GM19372 (cell line): ENCODE results near the gene GPER1.

Experiments
- ATAC-seq: cut with Tn5 transposase; IDR thresholded peaks from one replicate; pipeline ENCODE4 v1.9.1; 2021; ENCODE audit warnings: mild to moderate bottlenecking, low read depth, moderate library complexity; ENCODE audit not compliant: unreplicated experiment

GPER1 gene

DNA sequence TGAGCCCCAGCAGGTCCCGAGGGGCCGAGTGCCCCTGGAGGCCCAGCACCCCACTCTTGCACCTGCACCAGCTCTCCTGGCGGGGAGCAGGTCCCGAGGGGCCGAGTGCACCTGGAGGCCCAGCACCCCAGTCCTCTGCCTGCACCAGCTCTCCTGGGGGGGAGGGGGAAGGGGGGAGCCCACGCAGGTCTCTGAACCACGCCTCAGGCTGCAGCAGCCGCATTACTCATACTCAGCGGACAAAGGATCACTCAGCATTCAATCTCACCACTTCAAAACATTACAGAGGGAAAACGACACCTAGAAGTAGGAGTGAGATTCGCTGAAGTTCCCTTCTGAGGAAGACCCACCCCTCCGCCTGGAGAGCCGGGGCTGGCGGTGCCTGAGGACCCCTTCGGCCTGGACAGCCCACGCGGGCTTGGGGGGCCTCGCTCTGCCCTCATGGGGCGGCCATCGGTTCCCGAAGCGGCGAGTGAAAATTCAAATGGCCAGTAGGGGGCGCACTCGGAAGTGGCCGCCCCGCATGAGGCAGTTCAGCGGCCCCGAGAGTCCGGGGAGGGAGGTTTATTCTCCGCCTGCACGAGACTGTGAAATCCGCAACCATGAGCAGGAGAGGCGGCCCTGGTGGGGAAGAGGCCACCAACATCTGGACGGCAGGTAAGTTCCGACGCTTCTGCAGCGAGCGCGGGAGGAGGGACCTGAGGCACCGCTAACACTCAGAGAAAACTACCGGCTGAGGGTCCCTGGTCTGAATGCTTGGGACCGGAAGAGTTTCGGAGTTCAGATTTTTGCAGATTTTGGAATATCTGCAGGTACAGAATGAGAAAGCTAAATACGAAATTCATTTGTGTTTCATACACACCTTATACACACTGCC is 1.1 kb upstream of the GPER1 start:
- ATAC-seq = peak; percentile 78

DNA sequence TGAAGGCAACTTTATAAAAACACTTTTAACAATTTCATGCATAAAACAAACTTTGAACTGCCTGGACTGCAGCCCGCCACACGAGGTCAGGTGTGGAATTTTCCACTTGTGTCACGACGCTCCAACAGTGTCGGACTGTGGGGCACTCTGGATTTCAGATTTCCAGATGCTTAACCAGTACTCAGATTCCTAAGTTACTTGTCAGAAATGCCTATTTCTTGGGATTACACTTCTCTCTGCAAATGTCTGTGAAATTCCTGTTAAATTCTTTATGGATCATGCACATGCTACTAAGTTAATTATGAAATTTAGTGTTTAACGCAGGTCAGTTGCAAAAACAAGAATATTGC is 473 bp upstream of the GPER1 start:
- no peak for ATAC-seq

DNA sequence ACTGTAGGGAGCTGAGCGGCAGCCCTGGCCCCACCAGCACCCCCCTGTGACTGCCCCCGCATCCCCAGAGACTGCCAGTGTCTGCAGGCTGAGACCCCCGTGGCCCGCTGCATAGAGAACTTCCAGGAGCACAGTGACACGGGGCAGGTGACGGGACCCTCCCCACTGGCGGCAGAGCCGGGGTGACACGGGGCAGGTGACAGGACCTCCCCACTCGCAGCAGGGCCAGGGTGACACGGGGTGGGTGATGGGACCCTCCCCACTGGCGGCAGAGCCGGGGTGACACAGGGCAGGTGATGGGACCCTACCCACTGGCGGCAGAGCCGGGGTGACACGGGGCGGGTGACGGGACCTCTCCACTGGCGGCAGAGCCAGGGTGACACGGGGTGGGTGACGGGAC is 2.3 kb downstream of the GPER1 start:
- ATAC-seq = no peak

DNA sequence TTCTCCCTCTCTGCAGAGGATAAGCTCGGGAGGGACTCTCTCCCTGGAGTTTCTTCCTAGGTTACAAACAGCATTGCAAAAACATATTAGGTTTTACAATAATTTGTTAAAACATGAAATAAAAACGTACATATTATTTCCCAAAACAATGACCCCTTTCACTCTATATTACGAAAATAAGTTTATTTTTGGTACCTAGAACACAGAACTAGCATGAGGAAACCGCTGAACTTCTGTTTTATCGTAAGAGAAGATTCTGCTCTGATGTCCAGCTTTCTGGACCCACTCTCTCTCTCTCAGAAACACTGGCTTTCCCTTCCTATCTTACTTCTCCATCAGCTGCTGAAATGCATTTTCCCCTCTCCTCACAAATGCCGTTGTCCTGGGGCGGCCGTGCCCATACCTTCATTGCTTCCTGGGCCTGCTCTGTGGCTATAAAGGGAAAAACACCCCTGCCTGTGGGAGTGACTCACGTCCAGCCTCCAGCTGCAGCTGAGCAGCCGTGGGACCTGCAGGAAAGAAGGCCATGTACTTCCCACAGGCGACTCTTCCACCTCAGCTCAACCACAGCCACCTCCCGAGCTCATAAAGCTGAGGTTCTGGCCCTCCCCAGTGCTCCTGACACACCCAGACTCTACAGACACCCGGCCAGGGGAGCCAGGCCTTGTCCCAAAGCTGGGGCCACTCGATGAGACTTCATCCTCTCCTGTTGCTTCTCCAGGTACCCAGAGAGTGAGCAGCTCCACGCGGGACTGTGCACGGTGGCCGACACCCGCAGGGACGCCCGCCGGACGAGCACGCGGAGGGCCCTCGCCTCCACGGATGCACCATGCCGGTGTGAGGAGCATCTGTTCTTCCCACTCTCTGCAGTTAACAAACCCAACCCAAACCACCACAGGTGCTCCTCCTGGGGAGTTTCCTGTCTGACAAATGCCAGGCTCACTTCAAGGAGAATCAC is 3.1 kb downstream of the GPER1 start:
- ATAC-seq = no peak

DNA sequence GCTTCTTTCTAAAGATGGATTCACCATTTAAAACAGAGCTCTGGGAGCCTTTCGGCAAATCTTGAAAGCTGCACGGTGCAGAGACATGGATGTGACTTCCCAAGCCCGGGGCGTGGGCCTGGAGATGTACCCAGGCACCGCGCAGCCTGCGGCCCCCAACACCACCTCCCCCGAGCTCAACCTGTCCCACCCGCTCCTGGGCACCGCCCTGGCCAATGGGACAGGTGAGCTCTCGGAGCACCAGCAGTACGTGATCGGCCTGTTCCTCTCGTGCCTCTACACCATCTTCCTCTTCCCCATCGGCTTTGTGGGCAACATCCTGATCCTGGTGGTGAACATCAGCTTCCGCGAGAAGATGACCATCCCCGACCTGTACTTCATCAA is 3.7 kb downstream of the GPER1 start:
- ATAC-seq = no peak

DNA sequence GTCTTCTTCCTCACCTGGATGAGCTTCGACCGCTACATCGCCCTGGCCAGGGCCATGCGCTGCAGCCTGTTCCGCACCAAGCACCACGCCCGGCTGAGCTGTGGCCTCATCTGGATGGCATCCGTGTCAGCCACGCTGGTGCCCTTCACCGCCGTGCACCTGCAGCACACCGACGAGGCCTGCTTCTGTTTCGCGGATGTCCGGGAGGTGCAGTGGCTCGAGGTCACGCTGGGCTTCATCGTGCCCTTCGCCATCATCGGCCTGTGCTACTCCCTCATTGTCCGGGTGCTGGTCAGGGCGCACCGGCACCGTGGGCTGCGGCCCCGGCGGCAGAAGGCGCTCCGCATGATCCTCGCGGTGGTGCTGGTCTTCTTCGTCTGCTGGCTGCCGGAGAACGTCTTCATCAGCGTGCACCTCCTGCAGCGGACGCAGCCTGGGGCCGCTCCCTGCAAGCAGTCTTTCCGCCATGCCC is 4.3 kb downstream of the GPER1 start:
- no peak for ATAC-seq

DNA sequence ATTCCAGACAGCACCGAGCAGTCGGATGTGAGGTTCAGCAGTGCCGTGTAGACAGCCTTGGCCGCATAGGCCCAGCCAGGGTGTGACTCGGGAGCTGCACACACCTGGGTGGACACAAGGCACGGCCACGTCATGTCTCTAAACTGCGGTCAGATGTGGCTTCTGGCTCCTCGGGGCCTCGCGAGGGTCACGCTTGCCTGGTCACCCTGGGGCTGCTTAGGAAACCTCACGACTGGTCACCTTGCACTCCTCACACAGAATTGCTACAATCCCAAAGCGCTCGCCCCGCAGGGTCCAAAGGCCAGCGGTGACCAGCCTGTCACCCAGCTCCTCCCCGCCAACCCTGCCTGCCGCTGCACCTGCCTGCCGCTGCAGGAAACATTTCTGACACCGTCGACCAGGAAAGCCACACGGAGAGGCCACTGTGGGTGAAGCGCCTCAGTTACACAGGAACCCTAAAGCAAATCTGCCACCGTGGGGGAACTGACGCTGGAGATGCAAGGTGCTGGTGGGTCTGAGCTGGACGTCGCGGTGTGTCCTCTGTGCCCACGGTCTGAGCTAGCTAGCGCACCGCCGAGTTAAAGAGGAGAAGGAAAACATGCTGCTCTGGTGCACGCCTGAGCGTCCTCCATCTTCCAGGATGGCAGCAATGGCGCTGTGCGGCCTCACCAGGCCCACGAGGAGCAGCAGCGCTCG is 5.0 kb downstream of the GPER1 start:
- no peak for ATAC-seq

DNA sequence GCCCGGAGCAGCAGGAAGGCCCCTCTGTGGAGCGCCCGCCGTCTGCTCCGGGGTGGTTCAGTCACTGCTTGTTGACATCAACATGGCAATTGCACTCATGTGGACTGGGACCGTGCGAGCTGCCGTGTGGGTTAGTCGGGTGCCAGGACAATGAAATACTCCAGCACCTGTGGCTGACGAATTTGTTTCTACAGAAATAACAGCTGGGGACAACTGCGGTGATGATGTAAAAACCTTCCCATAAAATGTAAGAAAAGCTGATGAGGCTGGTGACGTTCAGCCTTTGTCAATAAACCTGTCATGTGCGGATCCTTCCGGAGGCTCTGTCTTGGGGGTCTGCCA is 5.6 kb downstream of the GPER1 start:
- no peak for ATAC-seq

DNA sequence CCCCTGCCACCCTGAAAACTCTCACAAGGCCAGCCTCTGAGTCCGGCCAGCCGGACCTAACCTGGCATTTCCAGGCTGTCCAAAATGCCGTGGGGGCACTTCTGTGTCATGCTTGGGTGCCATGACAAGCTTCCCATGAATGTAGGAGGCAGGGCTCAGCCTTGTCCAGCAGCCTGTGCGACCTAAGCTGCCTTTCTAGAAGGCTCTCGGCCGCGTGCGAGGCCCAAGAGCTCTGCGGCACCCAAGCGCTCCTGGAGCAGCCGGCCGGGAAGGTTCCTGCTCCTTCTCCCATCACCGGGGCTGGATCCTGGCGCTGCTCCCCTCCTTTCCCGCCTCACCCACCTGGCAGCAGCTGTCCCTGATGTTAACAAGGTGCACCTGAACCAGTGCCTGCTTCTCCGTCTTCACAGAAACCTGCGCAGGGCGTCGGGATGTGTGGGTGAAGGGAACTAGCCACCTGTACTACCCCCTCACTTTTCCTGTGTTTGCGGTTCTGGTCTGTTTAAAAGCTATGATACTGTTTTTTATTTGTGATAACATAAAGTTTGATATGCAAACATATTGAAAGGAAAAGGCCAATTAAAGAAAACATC is 6.1 kb downstream of the GPER1 start:
- ATAC-seq = no peak

DNA sequence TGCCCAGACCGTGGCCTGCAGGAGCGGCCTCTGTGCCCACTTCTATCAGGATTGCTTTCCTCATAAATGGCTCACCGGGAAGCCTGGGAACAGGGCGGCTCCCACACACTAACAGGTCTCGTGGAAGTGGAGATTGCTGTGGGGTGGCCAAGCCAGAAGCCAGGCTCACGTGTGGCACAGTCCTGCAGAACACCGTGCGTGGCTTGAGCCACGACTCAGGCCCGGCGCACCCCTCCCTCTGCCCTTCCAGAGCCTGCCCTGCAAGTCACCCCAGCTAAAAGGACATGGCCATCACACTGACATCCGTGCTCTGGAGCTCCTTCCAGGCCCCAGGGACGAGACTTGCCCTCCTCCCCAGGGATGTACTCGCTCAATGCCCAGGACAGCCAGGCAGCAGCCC is 7.0 kb downstream of the GPER1 start:
- ATAC-seq = no peak

DNA sequence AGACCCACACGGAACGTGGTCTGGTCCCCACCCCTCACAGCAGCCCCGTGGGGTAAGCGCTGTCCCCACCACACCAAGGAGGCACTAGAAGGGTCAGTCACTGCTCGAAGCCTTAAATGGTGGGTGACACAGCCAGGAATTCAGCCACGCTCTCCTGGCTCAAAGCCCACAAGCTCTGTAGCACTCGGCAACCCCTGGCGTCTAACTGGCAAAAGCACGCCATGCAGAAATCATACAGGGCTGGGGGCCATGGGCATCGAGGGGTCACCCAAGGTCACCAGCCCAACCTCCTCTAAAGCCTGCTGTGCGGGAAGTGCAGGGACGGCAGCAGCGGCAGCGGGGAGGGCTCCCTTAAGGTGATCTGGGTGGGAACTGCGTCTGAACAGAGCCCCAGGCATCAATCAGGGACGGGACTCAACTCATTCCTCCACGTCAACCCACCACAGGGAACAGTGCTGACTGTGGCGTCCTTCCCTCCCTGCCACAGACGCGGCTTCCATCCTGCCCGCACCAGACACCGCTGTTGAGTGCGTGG is 7.8 kb downstream of the GPER1 start:
- ATAC-seq = no peak

DNA sequence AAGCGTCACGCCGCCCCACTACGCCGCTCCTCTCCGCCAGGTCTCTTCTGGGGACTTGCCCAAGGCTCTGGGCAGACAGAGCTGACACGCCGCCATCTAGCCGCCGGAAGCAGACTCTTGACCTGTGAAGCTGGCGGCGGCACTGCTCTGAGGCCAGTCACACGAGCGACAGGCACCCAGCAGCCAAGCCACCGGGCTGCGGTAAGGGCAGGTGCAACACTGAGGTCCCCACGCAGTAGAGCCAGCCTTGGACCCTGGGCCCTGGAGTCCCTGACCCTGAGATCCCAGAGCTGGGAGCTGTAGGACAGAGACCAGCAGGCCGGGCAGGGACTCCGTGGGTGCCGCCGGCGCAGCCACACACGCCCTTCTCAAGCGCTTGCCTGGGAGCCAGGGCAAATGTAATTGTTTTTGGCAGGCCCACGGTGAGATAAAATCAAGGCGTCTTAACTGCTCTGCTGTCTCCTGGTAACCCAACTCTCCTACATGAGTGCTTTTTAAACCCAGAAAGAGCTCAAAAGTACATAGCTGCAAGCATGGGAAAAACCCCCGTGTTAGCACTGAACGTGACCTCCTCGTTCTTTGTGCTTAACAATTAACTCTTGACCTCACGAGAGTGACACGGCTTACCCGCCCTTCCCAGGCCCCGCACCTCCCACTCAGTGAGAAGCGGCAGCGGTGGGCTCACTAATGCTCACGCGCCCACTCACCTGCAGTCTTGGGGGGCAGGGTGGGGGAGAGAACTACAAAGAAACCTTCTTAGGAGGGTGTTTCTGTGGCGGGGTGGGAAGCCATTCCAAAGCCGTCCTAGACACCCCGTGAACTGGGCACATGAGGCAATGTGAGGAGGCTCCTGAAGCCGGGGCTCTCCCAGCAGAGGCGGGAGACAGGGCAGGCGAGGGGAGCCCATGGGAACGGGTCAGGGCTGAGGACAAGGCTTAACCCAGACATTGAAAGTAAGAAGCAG is 8.5 kb downstream of the GPER1 start:
- no peak for ATAC-seq

DNA sequence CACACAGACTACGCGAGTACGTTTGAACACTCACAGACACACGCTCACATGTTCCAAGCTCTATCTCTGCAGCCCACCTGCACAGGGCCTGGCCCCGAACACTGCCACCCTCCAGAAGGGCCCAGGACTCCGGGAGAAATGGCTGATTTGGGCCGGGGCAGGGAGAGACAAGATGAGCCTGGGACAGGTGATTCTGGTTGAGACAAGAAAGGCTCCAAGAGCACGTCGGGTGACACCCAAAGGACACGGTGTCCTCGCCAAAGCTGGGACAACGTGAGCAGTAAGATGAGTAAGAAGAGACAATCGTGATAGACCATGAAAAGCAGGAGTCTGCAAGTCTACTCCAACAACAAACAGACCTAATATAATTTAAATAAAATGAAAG is 9.2 kb downstream of the GPER1 start:
- ATAC-seq = no peak

DNA sequence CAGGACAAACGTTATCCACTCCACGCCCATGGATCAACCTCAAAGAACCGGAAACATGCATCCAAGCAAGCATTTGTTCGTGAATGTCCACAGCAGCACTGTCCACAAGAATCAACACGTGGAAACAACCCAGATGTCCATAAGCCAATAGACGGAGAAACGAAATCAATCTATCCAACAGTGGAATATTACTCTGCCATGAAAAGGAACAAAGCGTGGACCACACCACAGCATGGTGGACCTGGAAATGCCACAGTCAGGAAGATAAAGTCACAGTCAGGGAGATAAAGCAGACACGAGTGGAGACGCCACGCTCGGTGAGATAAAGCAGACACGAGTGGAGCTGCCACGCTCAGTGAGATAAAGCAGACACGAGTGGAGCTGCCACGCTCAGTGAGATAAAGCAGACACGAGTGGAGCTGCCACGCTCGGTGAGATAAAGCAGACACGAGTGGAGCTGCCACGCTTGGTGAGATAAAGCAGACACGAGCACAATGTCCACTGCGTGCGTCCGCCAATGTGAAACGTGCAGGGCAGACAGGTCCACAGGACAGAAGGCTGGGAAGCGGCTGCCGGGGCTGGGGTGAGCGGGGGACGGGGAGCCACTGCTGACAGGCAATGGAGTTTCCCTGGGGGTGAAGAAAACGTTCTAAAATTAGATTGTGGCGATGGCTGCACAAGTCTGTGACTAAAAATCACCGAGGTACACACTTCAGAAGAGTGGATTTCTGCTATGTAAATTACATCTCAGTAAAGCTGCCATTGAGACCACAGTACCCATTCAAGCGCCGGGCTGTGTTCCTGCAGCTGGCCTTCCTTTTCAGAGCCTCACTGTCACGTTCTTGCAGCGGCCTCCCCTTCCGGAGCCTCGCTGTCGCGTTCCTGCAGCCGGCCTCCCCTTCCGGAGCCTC is 10.6 kb downstream of the GPER1 start:
- ATAC-seq = no peak

DNA sequence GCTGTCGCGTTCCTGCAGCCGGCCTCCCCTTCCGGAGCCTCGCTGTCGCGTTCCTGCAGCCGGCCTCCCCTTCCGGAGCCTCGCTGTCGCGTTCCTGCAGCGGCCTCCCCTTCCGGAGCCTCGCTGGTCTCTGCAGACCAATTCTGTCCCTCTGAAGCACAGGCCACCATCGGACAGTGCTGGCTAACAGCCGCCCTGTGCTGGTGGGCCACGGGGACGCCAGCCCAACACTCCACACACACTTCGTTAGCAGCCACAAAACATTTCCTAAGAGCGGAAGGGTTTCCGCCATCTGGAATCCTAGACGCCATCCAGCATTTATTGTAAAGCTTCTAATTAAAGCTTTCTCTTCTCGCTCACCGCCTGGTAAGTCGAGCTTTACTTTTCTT is 11.2 kb downstream of the GPER1 start:
- ATAC-seq = no peak

DNA sequence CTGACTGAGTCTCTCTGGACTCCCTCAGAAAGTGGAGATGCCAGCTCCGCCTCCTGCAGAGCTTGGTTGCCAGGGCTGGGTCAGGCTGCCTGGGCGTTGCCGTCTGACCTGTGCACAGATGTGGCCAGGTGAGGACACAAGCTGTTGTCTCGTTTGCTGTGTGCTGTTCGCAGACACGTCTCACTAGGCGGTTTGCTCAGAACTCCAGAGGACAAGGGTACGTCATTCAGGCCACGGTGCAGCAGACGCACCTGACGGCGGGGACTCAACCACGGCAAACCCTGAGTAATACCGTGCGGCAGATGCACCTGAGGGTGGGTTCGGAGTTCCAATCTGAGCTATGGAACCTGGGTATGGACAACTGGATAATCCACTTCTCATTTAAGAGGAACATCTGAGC is 11.7 kb downstream of the GPER1 start:
- no peak for ATAC-seq

DNA sequence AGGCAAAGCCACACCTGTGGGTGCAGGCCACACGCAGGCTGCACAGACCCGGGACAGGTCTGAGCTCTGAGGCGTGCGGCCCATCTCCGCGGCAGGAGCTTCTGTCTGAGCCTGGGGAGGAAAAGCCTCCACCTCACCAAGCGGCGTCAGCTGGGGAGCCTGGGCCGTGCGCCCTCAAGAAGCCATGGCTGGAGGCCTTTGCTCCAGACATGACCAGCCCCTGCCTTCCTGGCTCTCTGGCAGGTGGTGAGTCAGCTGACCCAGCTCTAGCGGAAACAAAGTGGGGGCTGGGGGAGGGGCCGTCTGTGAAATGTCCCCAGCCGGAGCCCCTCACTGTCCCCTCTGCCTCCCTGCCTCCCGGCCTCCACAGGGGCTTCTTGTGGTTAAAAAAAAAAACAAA is 12.5 kb downstream of the GPER1 start:
- no peak for ATAC-seq

DNA sequence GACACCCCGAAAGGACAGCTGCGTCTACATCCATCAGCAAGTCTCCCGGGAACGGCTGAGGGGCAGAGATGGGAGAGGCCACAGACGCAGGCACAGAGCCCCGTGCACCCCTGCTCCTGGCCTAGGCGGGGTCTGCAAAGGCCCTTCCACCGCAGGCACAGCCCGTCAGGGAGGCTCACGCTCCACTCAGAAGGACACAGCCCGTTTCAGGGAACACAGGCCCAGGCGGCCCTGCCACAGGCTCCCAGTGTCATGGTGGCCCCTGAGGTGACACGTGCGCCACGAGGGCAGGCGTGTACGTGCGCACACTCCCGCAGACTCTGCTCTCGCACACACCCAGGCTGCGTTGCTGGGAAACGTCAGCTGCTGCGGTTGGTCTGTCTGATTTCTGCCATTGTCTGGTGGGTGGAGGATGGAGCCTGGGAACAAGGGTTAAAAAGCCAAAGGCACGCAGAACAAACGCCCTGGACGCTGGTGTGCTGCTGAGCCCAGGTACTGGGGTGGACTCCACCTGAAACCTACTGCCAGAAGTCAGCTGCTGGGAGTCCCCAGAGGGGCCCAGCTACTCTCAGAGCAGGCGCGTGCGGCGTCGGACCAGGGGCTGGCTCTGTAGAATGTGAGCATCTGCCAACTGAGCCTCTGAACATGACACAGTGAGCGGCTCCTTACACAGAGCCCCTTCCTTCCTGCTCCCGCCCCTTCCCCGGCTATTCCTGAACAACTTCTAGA is 13.1 kb downstream of the GPER1 start:
- ATAC-seq = no peak
